GM13976 (cell line): ENCODE results near the gene UBA52.

Experiments used
- DNase-seq: peaks from one replicate; pipeline ENCODE4 v3.0.0; 2012; ENCODE audit warnings: low spot score
- in situ Hi-C: fragments of 300-500 bp; cut with MboI; formaldehyde crosslinking; loops from one replicate; pipeline ENCODE4 v1.12.0; 2022; ENCODE audit warnings: low sequenced_read_pairs, mixed read lengths, inconsistent platforms; ENCODE audit not compliant: unreplicated experiment
- TF ChIP-seq, protein P1 (sequence below): IDR thresholded peaks from 2 replicates; pipeline ENCODE4 v1.5.1; 2012; ENCODE audit warnings: borderline replicate concordance, mild to moderate bottlenecking; ENCODE audit not compliant: insufficient read depth; ENCODE audit errors: extremely low read depth, missing control alignments, control extremely low read depth

UBA52 gene

DNA sequence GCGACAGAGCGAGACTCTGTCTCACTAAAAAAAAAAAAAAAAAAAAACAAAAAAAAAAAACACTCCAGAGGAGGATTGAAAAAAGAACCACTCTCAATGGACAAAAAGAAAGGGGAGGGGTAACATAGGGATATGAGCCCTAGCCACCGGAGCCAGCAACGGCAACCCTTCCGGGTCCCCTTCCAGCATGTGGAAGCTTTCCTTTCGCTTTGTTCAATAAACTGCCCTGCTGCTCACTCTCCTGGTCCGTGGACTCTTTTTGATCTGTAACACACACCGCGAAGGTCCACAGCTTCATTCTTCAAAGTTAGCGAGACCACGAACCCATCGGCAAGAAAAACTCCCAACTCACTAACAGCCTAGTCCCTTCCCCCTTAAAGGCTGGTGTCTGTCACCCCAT lies 15.9 kb downstream of the UBA52 start:
- in situ Hi-C loops = no loop called here

GRCh38 chr19:18587962-18588610 lies 16.4 kb downstream of the UBA52 start:
- DNase-seq = peak; percentile 14
- in situ Hi-C loops = no loop called here
- TF ChIP-seq, protein P1, sequence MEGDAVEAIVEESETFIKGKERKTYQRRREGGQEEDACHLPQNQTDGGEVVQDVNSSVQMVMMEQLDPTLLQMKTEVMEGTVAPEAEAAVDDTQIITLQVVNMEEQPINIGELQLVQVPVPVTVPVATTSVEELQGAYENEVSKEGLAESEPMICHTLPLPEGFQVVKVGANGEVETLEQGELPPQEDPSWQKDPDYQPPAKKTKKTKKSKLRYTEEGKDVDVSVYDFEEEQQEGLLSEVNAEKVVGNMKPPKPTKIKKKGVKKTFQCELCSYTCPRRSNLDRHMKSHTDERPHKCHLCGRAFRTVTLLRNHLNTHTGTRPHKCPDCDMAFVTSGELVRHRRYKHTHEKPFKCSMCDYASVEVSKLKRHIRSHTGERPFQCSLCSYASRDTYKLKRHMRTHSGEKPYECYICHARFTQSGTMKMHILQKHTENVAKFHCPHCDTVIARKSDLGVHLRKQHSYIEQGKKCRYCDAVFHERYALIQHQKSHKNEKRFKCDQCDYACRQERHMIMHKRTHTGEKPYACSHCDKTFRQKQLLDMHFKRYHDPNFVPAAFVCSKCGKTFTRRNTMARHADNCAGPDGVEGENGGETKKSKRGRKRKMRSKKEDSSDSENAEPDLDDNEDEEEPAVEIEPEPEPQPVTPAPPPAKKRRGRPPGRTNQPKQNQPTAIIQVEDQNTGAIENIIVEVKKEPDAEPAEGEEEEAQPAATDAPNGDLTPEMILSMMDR = no peak

More for the DNA sequence above, 15.9 kb downstream of the UBA52 start:
- no peak for DNase-seq
- TF ChIP-seq, protein P1 = no peak

DNA sequence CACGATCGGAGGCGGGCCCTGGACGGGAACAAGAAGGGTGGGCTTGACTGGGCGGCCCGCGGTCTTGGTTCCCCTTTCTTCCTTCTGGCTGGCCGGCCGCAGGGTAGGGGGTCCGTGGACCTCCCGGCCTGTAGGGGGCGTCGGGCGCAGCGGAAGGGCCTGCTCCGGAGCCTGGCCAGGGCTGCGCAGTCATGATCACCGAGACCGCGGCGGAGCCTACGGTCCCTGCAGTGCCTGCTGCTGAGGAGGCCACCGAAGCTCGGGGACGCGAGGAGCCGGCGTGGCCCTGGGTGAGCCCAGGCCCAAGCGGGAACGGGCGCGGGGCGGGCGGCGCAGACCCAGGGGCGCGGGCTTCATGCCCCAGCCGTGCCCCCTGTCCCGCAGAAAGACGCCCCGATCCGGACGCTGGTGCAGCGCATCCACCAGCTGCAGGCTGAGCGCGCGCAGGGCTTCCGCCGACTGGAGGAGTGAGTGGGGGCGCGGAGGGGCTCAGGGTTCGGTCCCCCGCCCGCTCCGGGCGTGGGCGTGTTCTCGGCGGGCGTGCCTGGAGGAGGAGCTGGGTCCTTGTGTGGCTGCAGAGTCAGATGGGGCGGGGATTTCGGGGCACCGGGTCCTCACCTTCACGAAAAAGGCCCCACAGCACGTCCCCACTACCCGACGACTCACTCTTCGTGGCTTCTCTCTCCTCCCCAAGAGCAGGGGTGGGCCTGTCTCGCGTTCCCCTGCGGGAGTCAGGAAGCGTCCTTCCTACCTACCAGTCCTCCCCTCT lies 17.1 kb downstream of the UBA52 start, which contains the start of gene REX1BD:
TSS of gene REX1BD (plus strand) at position 188 of the 769 bp plus-strand sequence. CDS start at position 192, 4 bp downstream.
- TF ChIP-seq, protein P1 = peak; percentile 93
- in situ Hi-C loops = no loop called here
- DNase-seq = peak; percentile 89

GRCh38 chr19:18589380-18590272 lies 18.0 kb downstream of the UBA52 start:
- peak; percentile 80 for DNase-seq
- in situ Hi-C loops = no loop called here
- TF ChIP-seq, protein P1 = peak; percentile 36

DNA sequence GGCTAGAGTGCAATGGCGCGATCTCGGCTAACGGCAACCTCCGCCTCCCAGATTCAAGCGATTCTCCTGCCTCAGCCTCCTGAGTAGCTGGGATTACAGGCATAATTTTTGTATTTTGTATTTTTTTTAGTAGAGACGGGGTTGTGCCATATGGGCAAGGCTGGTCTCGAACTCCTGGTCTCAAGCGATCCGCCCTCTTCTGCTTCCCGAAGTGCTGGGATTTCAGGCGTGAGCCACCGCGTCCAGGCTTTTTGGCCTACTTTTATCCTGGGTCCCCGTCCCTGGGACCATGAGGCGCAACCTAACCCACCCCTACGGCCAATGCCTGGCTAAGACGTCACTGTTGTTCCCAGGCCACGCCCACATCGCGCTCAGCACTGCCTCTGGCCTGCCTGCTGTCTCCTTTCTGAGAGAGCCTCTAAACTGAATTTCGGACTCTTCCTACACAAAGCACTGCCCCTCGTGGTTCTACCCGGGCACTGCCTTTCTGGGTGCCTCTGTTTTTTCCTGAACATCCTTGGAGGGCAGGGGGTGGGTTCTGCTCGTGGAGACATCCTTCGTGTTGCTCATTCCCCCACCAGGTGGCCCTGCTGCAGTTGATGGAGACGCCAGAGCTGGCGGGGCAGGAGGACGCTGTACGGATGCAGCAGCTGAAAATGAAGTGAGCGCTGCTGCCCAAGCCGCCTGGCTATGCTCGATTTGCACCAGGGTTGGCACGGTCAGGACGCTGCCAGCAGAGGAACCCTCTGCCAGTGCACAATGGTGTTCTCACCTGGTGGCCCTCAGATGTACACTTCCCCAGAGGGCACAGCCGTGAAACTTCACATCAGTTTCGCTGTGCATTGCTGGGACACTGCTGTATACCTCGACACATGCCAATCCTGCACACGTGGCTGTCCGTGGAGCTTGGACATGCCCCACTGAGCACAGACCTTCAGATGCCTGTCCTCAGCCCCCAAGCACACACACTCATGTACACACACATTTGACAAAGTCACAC lies 18.9 kb downstream of the UBA52 start:
- TF ChIP-seq, protein P1 = no peak
- in situ Hi-C loops = no loop called here
- peak; percentile 50 for DNase-seq
